Lower lobe of right lung (tissue), 2 donors: ENCODE data around the gene LAMA4. TPM values are rescaled to one million over a fixed set of nuclear protein-coding genes. Genes with fewer than 3 reads are reported as not detected.
A peak's percentile ranks its signal among the peaks of the same experiment; 100 is the strongest.

ENCODE experiments used
- ATAC-seq, 2 donors: fragments of 200-7000 bp; cut with Tn5 transposase; one replicate each; pipeline ENCODE4 v1.9.1; 2020 to 2022; ENCODE audit warnings: mild to moderate bottlenecking in 2 of 2, moderate library complexity in 2 of 2
- DNase-seq: peaks from one replicate; pipeline ENCODE4 v3.0.0-alpha.2; 2020
- H3K27ac ChIP-seq: fragments of 200-600 bp; one replicate; pipeline ENCODE4 v1.8.0; 2022
- H3K27me3 ChIP-seq: fragments of 200-600 bp; one replicate; pipeline ENCODE4 v1.8.0; 2022; ENCODE audit warnings: low read depth
- H3K36me3 ChIP-seq: fragments of 200-600 bp; one replicate; pipeline ENCODE4 v1.8.0; 2022; ENCODE audit warnings: mild to moderate bottlenecking
- H3K4me1 ChIP-seq: fragments of 200-600 bp; one replicate; pipeline ENCODE4 v1.8.0; 2022
- H3K4me3 ChIP-seq: fragments of 200-600 bp; one replicate; pipeline ENCODE4 v1.8.0; 2022; ENCODE audit warnings: mild to moderate bottlenecking
- H3K9me3 ChIP-seq: fragments of 200-600 bp; one replicate; pipeline ENCODE4 v1.8.0; 2022
- CTCF ChIP-seq: fragments of 200-600 bp; IDR thresholded peaks from one replicate; pipeline ENCODE4 v1.8.0; 2022; ENCODE audit warnings: antibody characterized with exemption, mild to moderate bottlenecking
- intact Hi-C: fragments of 100-400 bp; cut with DNase I; formaldehyde crosslinking; loops from one replicate; pipeline ENCODE4 v1.11.0; 2022
- total RNA-seq: library from RNA; stranded (reverse); fragmentation: NEBNext Ultra II Directional; extraction: Animal tissue kit (Norgen Biotek cat#: 25700); gene quantifications from one replicate; pipeline ENCODE4 v1.2.1, GENCODE V29; 2021
- donor health status: DM: no; HTN: yes; CAD: no; lungs with severe emphysema.

The LAMA4 gene
- total RNA-seq, 1 donor from 2014 or later, result 91.2 TPM

GRCh38 chr6:112247275-112247674 is 7.1 kb downstream of the LAMA4 start:
- no peaks in the 10 kb centered on the region for H3K9me3 ChIP-seq
- H3K27me3 ChIP-seq, result no peaks in the 10 kb centered on the region
- no peak for TF ChIP-seq CTCF
- H3K27ac ChIP-seq, result peak overlapping the region; percentile 2
- DNase-seq (no peak), ATAC-seq (no peak)
- peak overlapping the region; percentile 9 for H3K4me3 ChIP-seq
- intact Hi-C loops, result no loop called here
- H3K36me3 ChIP-seq, result no peaks in the 10 kb centered on the region
- H3K4me1 ChIP-seq, result peaks cover 35% of the 10 kb centered on the region

GRCh38 chr6:112245511-112246203 is 8.7 kb downstream of the LAMA4 start:
- no peak for ATAC-seq
- intact Hi-C loops, result no loop called here

GRCh38 chr6:112243861-112244827 is 10.2 kb downstream of the LAMA4 start:
- Histone ChIP-seq H3K27me3 (no peaks in the 10 kb centered on the region), H3K9me3 (no peaks in the 10 kb centered on the region), H3K4me3 (no peak overlapping the region), H3K27ac (peak overlapping the region; percentile 63), H3K4me1 (peaks cover 28% of the 10 kb centered on the region), H3K36me3 (no peaks in the 10 kb centered on the region)
- DNase-seq (no peak), ATAC-seq (no peak)
- intact Hi-C loops, result no loop called here
- no peak for TF ChIP-seq CTCF

More at GRCh38 chr6:112245511-112246203, 8.7 kb downstream of the LAMA4 start:
- H3K4me3 ChIP-seq, result no peak overlapping the region
- no peak for TF ChIP-seq CTCF
- no peak for DNase-seq
- peak overlapping the region; percentile 63 for H3K27ac ChIP-seq
- no peaks in the 10 kb centered on the region for H3K36me3 ChIP-seq
- H3K27me3 ChIP-seq, result no peaks in the 10 kb centered on the region
- H3K4me1 ChIP-seq, result peaks cover 35% of the 10 kb centered on the region
- H3K9me3 ChIP-seq, result no peaks in the 10 kb centered on the region

- no peak overlapping the region for H3K4me3 ChIP-seq
- peaks cover 36% of the 10 kb centered on the region for H3K4me1 ChIP-seq
- TF ChIP-seq CTCF, result no peak
- ATAC-seq (no peak), DNase-seq (no peak)
- no peaks in the 10 kb centered on the region for H3K36me3 ChIP-seq
- H3K27me3 ChIP-seq, result no peaks in the 10 kb centered on the region
- intact Hi-C loops, result no loop called here
- no peaks in the 10 kb centered on the region for H3K9me3 ChIP-seq
- no peak overlapping the region for H3K27ac ChIP-seq
These were observed 12.4 kb downstream of the LAMA4 start for GRCh38 chr6:112241820-112242429.

- intact Hi-C loops, result no loop called here
- Histone ChIP-seq H3K27me3 (no peaks in the 10 kb centered on the region), H3K9me3 (no peaks in the 10 kb centered on the region), H3K27ac (no peak overlapping the region), H3K4me1 (peaks cover 42% of the 10 kb centered on the region), H3K36me3 (no peaks in the 10 kb centered on the region), H3K4me3 (no peak overlapping the region)
- ATAC-seq (no peak), DNase-seq (no peak)
- TF ChIP-seq CTCF, result no peak
These were observed 16.8 kb downstream of the LAMA4 start for GRCh38 chr6:112237595-112237994.
